Duodenal mucosa (tissue), 2 donors: ENCODE measurements around the gene LYPD5.
"Not testable (repeated sequence)": the region's sequence is repeated elsewhere in the genome, so short reads cannot be mapped to it uniquely, and the experiment has no call there.

Experiments
- H3K27ac ChIP-seq: one replicate; pipeline ENCODE4 v1.7.0; 2013; ENCODE audit warnings: low read depth, low read length
- H3K27me3 ChIP-seq, 2 donors: one replicate each; pipeline ENCODE4 v1.7.0; 2013; ENCODE audit warnings: low read length in 2 of 2, control low read depth in 1 of 2; ENCODE audit not compliant: insufficient read depth in 2 of 2, control insufficient read depth in 1 of 2
- H3K36me3 ChIP-seq, 2 donors: one replicate each; pipeline ENCODE4 v1.7.0; 2013; ENCODE audit warnings: low read length in 2 of 2, control low read depth in 1 of 2; ENCODE audit not compliant: insufficient read depth in 2 of 2, control insufficient read depth in 1 of 2
- H3K4me1 ChIP-seq, 2 donors: one replicate each; pipeline ENCODE4 v1.7.0; 2013; ENCODE audit warnings: low read length in 2 of 2, control low read depth in 1 of 2; ENCODE audit not compliant: insufficient read depth in 2 of 2, control insufficient read depth in 1 of 2
- H3K4me3 ChIP-seq, 2 donors: one replicate each; pipeline ENCODE4 v1.7.0; 2013; ENCODE audit warnings: low read length in 2 of 2, low read depth in 1 of 2
- H3K9ac ChIP-seq, 2 donors: one replicate each; pipeline ENCODE4 v1.7.0; 2013; ENCODE audit warnings: low read length in 2 of 2, low read depth in 1 of 2
- H3K9me3 ChIP-seq, 2 donors: one replicate each; pipeline ENCODE4 v1.7.0; 2013; ENCODE audit warnings: low read length in 2 of 2, control low read depth in 1 of 2; ENCODE audit not compliant: control insufficient read depth in 1 of 2

LYPD5 gene

DNA sequence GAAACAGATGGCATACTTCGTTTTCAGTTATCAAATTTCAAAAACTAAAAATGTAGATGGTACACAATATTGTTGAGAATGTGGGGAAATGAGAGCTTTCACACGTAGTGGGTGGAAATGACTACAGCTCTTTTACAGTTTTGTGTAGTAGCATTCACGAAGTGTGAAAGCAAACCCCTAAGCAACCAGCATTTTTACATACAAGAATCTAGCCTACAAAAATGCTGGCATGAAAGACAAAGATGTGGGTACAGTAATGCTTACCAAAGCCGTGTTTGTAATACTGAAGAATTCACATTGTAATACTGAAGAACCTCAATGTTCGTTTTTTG is 18.6 kb upstream of the LYPD5 start:
- Histone ChIP-seq H3K9me3 (no peaks in the 10 kb centered on the region), H3K27me3 (peaks cover 7 to 23% of the 10 kb centered on the region in 2 donors), H3K4me3 (peak overlapping the region; percentile 57 to 67), H3K27ac (no peak overlapping the region), H3K9ac (no peak overlapping the region), H3K4me1 (peaks cover 4 to 12% of the 10 kb centered on the region in 2 donors), H3K36me3 (no peaks in the 10 kb centered on the region)

- H3K9ac ChIP-seq, result no peak overlapping the region
- peaks cover 7 to 23% of the 10 kb centered on the region in 2 donors for H3K27me3 ChIP-seq
- H3K4me1 ChIP-seq, result peaks cover 4 to 12% of the 10 kb centered on the region in 2 donors
- H3K9me3 ChIP-seq, result no peaks in the 10 kb centered on the region
- peak overlapping the region; percentile 57 to 67 for H3K4me3 ChIP-seq
- H3K27ac ChIP-seq, result no peak overlapping the region
- no peaks in the 10 kb centered on the region for H3K36me3 ChIP-seq
Measured at GRCh38 chr19:43820098-43820883, 18.0 kb upstream of the LYPD5 start.

GRCh38 chr19:43818500-43818899 is 16.3 kb upstream of the LYPD5 start:
- peaks cover 7 to 23% of the 10 kb centered on the region in 2 donors for H3K27me3 ChIP-seq
- H3K4me1 ChIP-seq, result peaks cover 4 to 12% of the 10 kb centered on the region in 2 donors
- H3K36me3 ChIP-seq, result no peaks in the 10 kb centered on the region

GRCh38 chr19:43817454-43817853 is 15.2 kb upstream of the LYPD5 start:
- peaks cover 4 to 12% of the 10 kb centered on the region in 2 donors for H3K4me1 ChIP-seq
- not testable (repeated sequence) for H3K4me3 ChIP-seq, H3K9ac ChIP-seq, H3K9me3 ChIP-seq, H3K27ac ChIP-seq, H3K36me3 ChIP-seq
- peaks cover 7 to 23% of the 10 kb centered on the region in 2 donors for H3K27me3 ChIP-seq

More at GRCh38 chr19:43818500-43818899, 16.3 kb upstream of the LYPD5 start:
- no peak overlapping the region for H3K4me3 ChIP-seq
- H3K27ac ChIP-seq, result no peak overlapping the region
- H3K9ac ChIP-seq, result no peak overlapping the region
- no peaks in the 10 kb centered on the region for H3K9me3 ChIP-seq

GRCh38 chr19:43814663-43815352 is 12.6 kb upstream of the LYPD5 start:
- H3K27ac ChIP-seq, result no peak overlapping the region
- no peak overlapping the region for H3K4me3 ChIP-seq
- H3K9me3 ChIP-seq, result no peaks in the 10 kb centered on the region
- H3K36me3 ChIP-seq, result no peaks in the 10 kb centered on the region
- H3K9ac ChIP-seq, result no peak overlapping the region
- peaks cover 0 to under 1% of the 10 kb centered on the region in 2 donors for H3K4me1 ChIP-seq
- H3K27me3 ChIP-seq, result peaks cover 0 to 4% of the 10 kb centered on the region in 2 donors

DNA sequence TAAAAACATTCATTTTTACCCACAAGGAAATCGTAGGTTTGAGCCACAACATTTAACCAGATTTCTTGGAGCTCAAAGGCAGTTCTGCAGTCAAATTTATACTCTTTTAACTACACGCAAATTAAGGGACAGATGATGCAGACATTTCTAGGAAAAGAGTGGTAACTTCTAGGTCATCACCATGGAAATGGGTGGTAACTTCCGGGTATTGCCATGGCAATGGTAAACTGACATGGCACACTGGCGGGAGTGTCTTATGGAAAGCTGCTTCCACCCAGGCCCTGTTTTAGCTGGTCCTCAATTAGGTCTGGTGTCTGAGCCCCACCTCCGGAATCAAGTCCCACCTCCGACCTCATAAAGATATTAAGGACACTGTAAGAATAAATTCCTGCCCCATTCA is 10.4 kb upstream of the LYPD5 start:
- Histone ChIP-seq H3K9ac (no peak overlapping the region), H3K27me3 (peaks cover 0 to under 1% of the 10 kb centered on the region in 2 donors), H3K9me3 (no peaks in the 10 kb centered on the region), H3K27ac (no peak overlapping the region), H3K4me1 (no peaks in the 10 kb centered on the region), H3K4me3 (no peak overlapping the region), H3K36me3 (no peaks in the 10 kb centered on the region)

DNA sequence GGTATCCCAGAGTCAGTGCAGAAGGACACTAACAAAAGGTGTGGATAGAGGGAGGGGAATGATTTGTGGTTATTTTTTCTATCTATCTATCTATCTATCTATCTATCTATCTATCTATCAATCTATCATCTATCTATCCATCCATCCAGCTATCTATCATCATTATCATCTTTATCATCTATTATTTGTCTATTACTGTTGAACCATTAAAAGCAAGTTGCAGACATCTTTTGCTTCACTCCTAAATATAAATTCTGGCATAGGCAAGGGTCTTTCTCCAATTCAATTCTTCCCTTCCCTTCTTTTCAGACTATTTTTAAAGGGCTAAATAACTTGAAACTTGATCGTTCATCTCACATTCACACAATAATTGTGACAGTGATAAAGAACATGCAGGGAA is 10.0 kb upstream of the LYPD5 start:
- Histone ChIP-seq H3K36me3 (no peaks in the 10 kb centered on the region), H3K27me3 (peaks cover 0 to 3% of the 10 kb centered on the region in 2 donors), H3K4me3 (no peak overlapping the region), H3K9ac (no peak overlapping the region), H3K9me3 (no peaks in the 10 kb centered on the region), H3K4me1 (no peaks in the 10 kb centered on the region), H3K27ac (no peak overlapping the region)

DNA sequence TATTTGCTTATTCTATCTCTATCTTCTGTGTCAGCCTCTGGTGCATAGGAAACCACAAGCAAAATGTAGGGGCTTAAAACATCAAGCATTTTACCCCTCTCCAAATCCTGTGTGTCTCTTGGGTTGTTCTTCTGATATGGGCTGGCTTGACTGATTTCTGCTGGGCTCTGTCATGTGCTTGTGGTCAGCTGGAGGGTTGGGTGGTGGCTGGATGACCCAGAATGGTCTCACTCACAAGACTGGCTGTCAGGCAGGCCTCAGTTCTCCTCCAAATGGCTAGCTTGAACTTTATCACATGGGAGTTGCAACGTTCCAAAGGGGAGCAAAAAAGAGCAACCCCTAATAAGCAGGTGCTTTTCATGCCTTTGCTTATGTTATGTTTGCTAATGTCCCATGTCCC is 9.6 kb upstream of the LYPD5 start:
- Histone ChIP-seq H3K27ac (no peak overlapping the region), H3K4me3 (no peak overlapping the region), H3K27me3 (peaks cover 0 to 3% of the 10 kb centered on the region in 2 donors), H3K4me1 (no peaks in the 10 kb centered on the region), H3K9ac (no peak overlapping the region), H3K9me3 (no peaks in the 10 kb centered on the region), H3K36me3 (no peaks in the 10 kb centered on the region)

DNA sequence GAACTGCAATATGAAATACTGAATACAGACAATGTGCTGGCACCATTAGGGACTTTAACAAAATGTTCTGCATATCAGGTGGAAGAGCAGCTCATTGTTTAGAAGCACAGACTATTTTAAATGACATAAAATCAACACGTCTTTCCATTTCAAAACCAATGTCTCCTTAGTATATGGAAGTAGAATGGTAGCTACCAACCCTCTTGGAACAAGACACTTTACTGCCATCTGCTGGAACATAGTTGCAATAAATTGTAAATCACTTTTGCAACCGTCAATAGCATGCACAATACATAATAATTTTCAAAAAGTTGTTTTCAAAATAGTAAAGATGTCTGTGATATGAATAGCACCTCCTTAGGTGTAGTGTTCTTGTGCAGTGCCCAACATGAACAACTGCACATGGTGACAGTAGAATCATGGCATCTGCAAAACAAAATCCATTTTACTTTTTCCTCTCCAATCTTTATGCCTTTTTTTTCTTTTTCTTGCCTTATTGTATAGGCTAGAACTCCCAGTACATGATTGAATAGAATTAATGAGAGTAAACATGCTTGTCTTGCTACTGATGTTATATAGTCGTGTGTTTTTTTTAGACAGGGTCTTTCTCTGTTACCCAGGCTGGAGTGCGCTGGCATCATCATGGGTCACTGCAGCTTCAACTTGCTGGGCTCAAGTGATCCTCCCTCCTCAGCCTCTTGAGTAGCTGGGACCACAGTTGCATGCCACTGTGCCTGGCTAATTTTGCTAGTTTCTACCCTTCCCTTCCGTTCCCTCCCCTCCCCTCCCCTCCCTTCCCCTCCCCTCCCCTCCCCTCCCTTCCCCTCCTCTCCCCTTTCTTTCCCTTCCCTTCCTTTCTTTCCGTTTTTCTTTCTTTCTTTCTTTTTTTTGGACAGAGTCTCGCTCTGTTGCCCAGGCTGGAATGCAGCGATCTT is 7.8 kb upstream of the LYPD5 start:
- Histone ChIP-seq H3K36me3 (no peaks in the 10 kb centered on the region), H3K9ac (no peak overlapping the region), H3K4me1 (no peaks in the 10 kb centered on the region), H3K27ac (no peak overlapping the region), H3K4me3 (no peak overlapping the region), H3K27me3 (peaks cover 0 to 3% of the 10 kb centered on the region in 2 donors), H3K9me3 (no peaks in the 10 kb centered on the region)

GRCh38 chr19:43807651-43808050 is 5.4 kb upstream of the LYPD5 start:
- H3K9ac ChIP-seq, result no peak overlapping the region
- no peak overlapping the region for H3K27ac ChIP-seq
- no peaks in the 10 kb centered on the region for H3K4me1 ChIP-seq
- no peaks in the 10 kb centered on the region for H3K36me3 ChIP-seq
- H3K9me3 ChIP-seq, result no peaks in the 10 kb centered on the region
- no peak overlapping the region for H3K4me3 ChIP-seq
- H3K27me3 ChIP-seq, result peaks cover 0 to 3% of the 10 kb centered on the region in 2 donors
